ENCODE measurements around the gene GNAZ.

Gene GNAZ

GRCh38 chr22:23113067-23113846, 42.9 kb downstream of the GNAZ start:
- no peaks in the 10 kb centered on the region for H3K79me2 ChIP-seq (ENCODE audit: low read length)
- no peaks in the 10 kb centered on the region for H3K4me1 ChIP-seq (ENCODE audit: low read length)
- H3K9ac ChIP-seq (ENCODE audit: low read length) = no peak overlapping the region
- no peaks in the 10 kb centered on the region for H3K9me2 ChIP-seq (replicated peaks; ENCODE audit: insufficient read depth, low read length)
- no peak overlapping the region for H2AFZ ChIP-seq (ENCODE audit: low read length)
- DNase-seq = no peak
- no peaks in the 10 kb centered on the region for H4K20me1 ChIP-seq (ENCODE audit: insufficient read depth, low read length)
- H3K4me2 ChIP-seq (ENCODE audit: low read depth, low read length) = no peak overlapping the region
- H3K36me3 ChIP-seq (replicated peaks; ENCODE audit: insufficient read depth, low read length) = no peaks in the 10 kb centered on the region
- no peaks in the 10 kb centered on the region for H3F3A ChIP-seq (ENCODE audit: insufficient read depth, low read length)
- no peak overlapping the region for H3K4me3 ChIP-seq (ENCODE audit: low read length)
- H3K27me3 ChIP-seq (replicated peaks; ENCODE audit: insufficient read depth, low read length) = no peaks in the 10 kb centered on the region
- H3K9me3 ChIP-seq (replicated peaks; ENCODE audit: insufficient read depth, low read length) = no peaks in the 10 kb centered on the region
- no peak overlapping the region for H3K27ac ChIP-seq (ENCODE audit: low read length)
- no peak for TF ChIP-seq EZH2phosphoT487 (IDR thresholded peaks at IDR 0.05; ENCODE audit: low read length)
- no peak for TF ChIP-seq EZH2 (optimal IDR thresholded peaks at IDR 0.05; ENCODE audit: low read depth, low read length)

- Histone ChIP-seq H3K9me2 (replicated peaks; ENCODE audit: insufficient read depth, low read length) (no peaks in the 10 kb centered on the region), H3K9ac (ENCODE audit: low read length) (no peak overlapping the region)
Observed at GRCh38 chr22:23113847-23114720, 43.8 kb downstream of the GNAZ start.

GRCh38 chr22:23114721-23115020, 44.4 kb downstream of the GNAZ start:
- H3K9ac ChIP-seq (ENCODE audit: low read length) = no peak overlapping the region

More at GRCh38 chr22:23113847-23114720, 43.8 kb downstream of the GNAZ start:
- H3K4me3 ChIP-seq (ENCODE audit: low read length) = no peak overlapping the region
- H4K20me1 ChIP-seq (ENCODE audit: insufficient read depth, low read length) = no peaks in the 10 kb centered on the region
- no peaks in the 10 kb centered on the region for H3K4me1 ChIP-seq (ENCODE audit: low read length)
- H3K4me2 ChIP-seq (ENCODE audit: low read depth, low read length) = no peak overlapping the region
- TF ChIP-seq EZH2phosphoT487 (IDR thresholded peaks at IDR 0.05; ENCODE audit: low read length) (no peak), CTCF (IDR thresholded peaks at IDR 0.05; ENCODE audit: low read length) (no peak), EZH2 (optimal IDR thresholded peaks at IDR 0.05; ENCODE audit: low read depth, low read length) (no peak)
- no peak for DNase-seq
- H3K9me3 ChIP-seq (replicated peaks; ENCODE audit: insufficient read depth, low read length) = no peaks in the 10 kb centered on the region
- H3K27me3 ChIP-seq (replicated peaks; ENCODE audit: insufficient read depth, low read length) = no peaks in the 10 kb centered on the region
- H3K79me2 ChIP-seq (ENCODE audit: low read length) = no peaks in the 10 kb centered on the region
- no peaks in the 10 kb centered on the region for H3K36me3 ChIP-seq (replicated peaks; ENCODE audit: insufficient read depth, low read length)
- H3K27ac ChIP-seq (ENCODE audit: low read length) = no peak overlapping the region
- no peaks in the 10 kb centered on the region for H3F3A ChIP-seq (ENCODE audit: insufficient read depth, low read length)
- H2AFZ ChIP-seq (ENCODE audit: low read length) = no peak overlapping the region

More at GRCh38 chr22:23114721-23115020, 44.4 kb downstream of the GNAZ start:
- H3K9me3 ChIP-seq (replicated peaks; ENCODE audit: insufficient read depth, low read length) = no peaks in the 10 kb centered on the region
- TF ChIP-seq EZH2 (optimal IDR thresholded peaks at IDR 0.05; ENCODE audit: low read depth, low read length) (no peak), EZH2phosphoT487 (IDR thresholded peaks at IDR 0.05; ENCODE audit: low read length) (no peak), CTCF (IDR thresholded peaks at IDR 0.05; ENCODE audit: low read length) (no peak)
- no peaks in the 10 kb centered on the region for H3K4me1 ChIP-seq (ENCODE audit: low read length)
- no peak overlapping the region for H2AFZ ChIP-seq (ENCODE audit: low read length)
- no peaks in the 10 kb centered on the region for H3K9me2 ChIP-seq (replicated peaks; ENCODE audit: insufficient read depth, low read length)
- no peak for DNase-seq
- H4K20me1 ChIP-seq (ENCODE audit: insufficient read depth, low read length) = no peaks in the 10 kb centered on the region
- no peaks in the 10 kb centered on the region for H3K27me3 ChIP-seq (replicated peaks; ENCODE audit: insufficient read depth, low read length)
- no peak overlapping the region for H3K4me3 ChIP-seq (ENCODE audit: low read length)
- H3K4me2 ChIP-seq (ENCODE audit: low read depth, low read length) = no peak overlapping the region
- H3F3A ChIP-seq (ENCODE audit: insufficient read depth, low read length) = no peaks in the 10 kb centered on the region
- H3K27ac ChIP-seq (ENCODE audit: low read length) = no peak overlapping the region
- no peaks in the 10 kb centered on the region for H3K79me2 ChIP-seq (ENCODE audit: low read length)
- no peaks in the 10 kb centered on the region for H3K36me3 ChIP-seq (replicated peaks; ENCODE audit: insufficient read depth, low read length)
